GM23248 (cell line): ENCODE measurements around the gene FAM76B.

Source experiments
- EZH2 ChIP-seq: fragments of 200-600 bp; sonication (generic); IDR thresholded peaks from 2 replicates; pipeline ENCODE4 v1.6.1; 2018; ENCODE audit warnings: antibody characterized with exemption, mild to moderate bottlenecking; ENCODE audit not compliant: insufficient read depth, poor library complexity, severe bottlenecking
- EZH2phosphoT487 ChIP-seq: fragments of 200-600 bp; sonication (generic); IDR thresholded peaks from 2 replicates; pipeline ENCODE4 v1.6.1; 2018; ENCODE audit warnings: antibody characterized with exemption, moderate library complexity, mild to moderate bottlenecking, low read depth; ENCODE audit not compliant: insufficient read depth

GRCh38 chr11:95790933-95791708 is 1.5 kb upstream of the FAM76B start:
- TF ChIP-seq EZH2 (no peak), EZH2phosphoT487 (no peak)
